Lung (tissue), 12 donors: ENCODE measurements around the gene NOS1. TPM values are rescaled to one million over a fixed set of nuclear protein-coding genes. Genes with fewer than 3 reads are reported as not detected.
A peak's percentile ranks its signal among the peaks of the same experiment; 100 is the strongest.

Source experiments
- ATAC-seq: fragments of 200-7000 bp; cut with Tn5 transposase; one replicate; pipeline ENCODE4 v1.9.1; 2020; ENCODE audit warnings: moderate number of reproducible peaks; ENCODE audit not compliant: insufficient read depth, low FRiP score
- DNase-seq, 3 donors: peaks; one replicate each; pipeline ENCODE4 v3.0.0-alpha.2; 2013 to 2017
- H3K27ac ChIP-seq, 2 donors: one replicate each; pipeline ENCODE4 v1.5.1; 2013; ENCODE audit warnings: mild to moderate bottlenecking in 2 of 2, moderate library complexity in 2 of 2, control low read depth in 1 of 2, inconsistent platforms in 1 of 2, low read depth in 1 of 2, low read length in 1 of 2
- H3K27me3 ChIP-seq, 3 donors: one replicate each; pipeline ENCODE4 v1.5.1; 2013; ENCODE audit warnings: low read length in 2 of 3; ENCODE audit not compliant: control insufficient read depth in 3 of 3, insufficient read depth in 3 of 3
- H3K36me3 ChIP-seq, 4 donors: one replicate each; pipeline ENCODE4 v1.5.1; 2013; ENCODE audit warnings: low read length in 4 of 4, mild to moderate bottlenecking in 1 of 4, moderate library complexity in 1 of 4; ENCODE audit not compliant: control insufficient read depth in 4 of 4, insufficient read depth in 4 of 4
- H3K4me1 ChIP-seq, 5 donors: one replicate each; pipeline ENCODE4 v1.5.1; 2013; ENCODE audit warnings: low read length in 5 of 5, mild to moderate bottlenecking in 2 of 5, moderate library complexity in 1 of 5; ENCODE audit not compliant: control insufficient read depth in 5 of 5, insufficient read depth in 5 of 5
- H3K4me3 ChIP-seq: one replicate; pipeline ENCODE4 v1.5.1; 2013; ENCODE audit warnings: mild to moderate bottlenecking, control low read depth, moderate library complexity
- H3K9ac ChIP-seq, 2 donors: one replicate each; pipeline ENCODE4 v1.5.1; 2013; ENCODE audit warnings: low read length in 2 of 2, control low read depth in 1 of 2; ENCODE audit not compliant: insufficient read depth in 1 of 2
- H3K9me3 ChIP-seq, 4 donors: one replicate each; pipeline ENCODE4 v1.5.1; 2013; ENCODE audit warnings: low read length in 3 of 4, mild to moderate bottlenecking in 1 of 4, moderate library complexity in 1 of 4; ENCODE audit not compliant: control insufficient read depth in 4 of 4, insufficient read depth in 3 of 4
- WGBS, 2 donors: extraction: QIAGEN DNeasy Blood & Tissue Kit; methylation state at CpG; one replicate each; pipeline ENCODE4 v1.1.7; 2013; 5-methylcytosine and 5-hydroxymethylcytosine counted together
- polyA plus RNA-seq, 2 donors: library from polyadenylated mRNA; stranded (reverse); fragments of 200-250 nt; gene quantifications; one replicate each; pipeline ENCODE4 v1.2.1, GENCODE V29; 2013
- total RNA-seq, 2 donors: library from RNA; depleted of rRNA in 1 of 2; stranded (reverse); fragments of >200 nt in 1 of 2; gene quantifications; one replicate each; pipeline ENCODE4 v1.2.1, GENCODE V29; 2014 to 2021
- TF ChIP-seq, protein P1 (sequence below): IDR thresholded peaks from 2 replicates; pipeline ENCODE4 v1.5.1; 2012; ENCODE audit warnings: mild to moderate bottlenecking; ENCODE audit errors: control extremely low read depth, extremely low read depth
- donor health status: control.
- donor health status: control.
- donor health status: Bipolar disorder and iron deficiency.
- donor health status: healthy.
- donor health status: DM: yes; HTN: yes; CAD: no.

NOS1 gene
- total and polyA plus RNA-seq, 4 donors: 0.25 to 2.4 (median 0.74) TPM

GRCh38 chr12:117334051-117334450 is 27.4 kb downstream of the NOS1 start:
- Histone ChIP-seq H3K9ac (no peak overlapping the region), H3K36me3 (no peaks in the 10 kb centered on the region), H3K27ac (no peak overlapping the region), H3K4me3 (no peak overlapping the region), H3K9me3 (no peaks in the 10 kb centered on the region), H3K4me1 (peaks cover 0 to 12% (median 0%) of the 10 kb centered on the region in 5 donors), H3K27me3 (peaks cover 0 to 44% (median 16%) of the 10 kb centered on the region in 3 donors)
- DNase-seq (peak in 1 of 3 donors; percentile 8), ATAC-seq (no peak)
- TF ChIP-seq, protein P1, sequence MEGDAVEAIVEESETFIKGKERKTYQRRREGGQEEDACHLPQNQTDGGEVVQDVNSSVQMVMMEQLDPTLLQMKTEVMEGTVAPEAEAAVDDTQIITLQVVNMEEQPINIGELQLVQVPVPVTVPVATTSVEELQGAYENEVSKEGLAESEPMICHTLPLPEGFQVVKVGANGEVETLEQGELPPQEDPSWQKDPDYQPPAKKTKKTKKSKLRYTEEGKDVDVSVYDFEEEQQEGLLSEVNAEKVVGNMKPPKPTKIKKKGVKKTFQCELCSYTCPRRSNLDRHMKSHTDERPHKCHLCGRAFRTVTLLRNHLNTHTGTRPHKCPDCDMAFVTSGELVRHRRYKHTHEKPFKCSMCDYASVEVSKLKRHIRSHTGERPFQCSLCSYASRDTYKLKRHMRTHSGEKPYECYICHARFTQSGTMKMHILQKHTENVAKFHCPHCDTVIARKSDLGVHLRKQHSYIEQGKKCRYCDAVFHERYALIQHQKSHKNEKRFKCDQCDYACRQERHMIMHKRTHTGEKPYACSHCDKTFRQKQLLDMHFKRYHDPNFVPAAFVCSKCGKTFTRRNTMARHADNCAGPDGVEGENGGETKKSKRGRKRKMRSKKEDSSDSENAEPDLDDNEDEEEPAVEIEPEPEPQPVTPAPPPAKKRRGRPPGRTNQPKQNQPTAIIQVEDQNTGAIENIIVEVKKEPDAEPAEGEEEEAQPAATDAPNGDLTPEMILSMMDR: no peak
- WGBS, 2 donors: 30 to 32% methylated on average over 3 of the region's 3 CpGs

DNA sequence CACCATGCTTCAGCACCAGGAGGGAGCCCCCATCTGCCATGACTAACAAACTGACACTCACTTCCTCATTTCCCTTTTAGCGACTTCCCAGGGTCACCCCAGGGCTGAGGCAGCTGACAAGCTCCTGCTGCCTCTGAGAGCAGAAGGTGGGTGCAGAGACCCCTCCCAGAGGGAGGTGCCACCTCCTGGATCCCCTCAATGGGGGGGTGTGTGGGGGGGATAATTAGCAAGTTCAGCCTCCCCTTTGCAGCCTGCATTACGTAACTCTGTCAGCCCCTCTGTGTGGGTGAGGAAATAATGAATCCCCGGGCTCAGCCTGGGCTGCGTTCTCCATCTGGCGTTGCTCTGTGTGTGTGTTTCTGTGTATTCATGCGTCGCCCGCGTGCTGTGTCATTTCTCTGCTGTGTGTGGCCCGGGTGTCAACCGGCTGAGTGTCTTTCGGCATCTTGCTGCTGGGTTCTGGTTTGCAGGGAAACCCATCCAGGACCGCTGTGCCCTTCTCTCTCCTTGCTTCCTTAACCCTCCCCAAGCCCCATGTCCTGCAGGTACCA is 28.0 kb downstream of the NOS1 start:
- Histone ChIP-seq H3K4me1 (peaks cover 0 to 12% (median 0%) of the 10 kb centered on the region in 5 donors), H3K9me3 (no peaks in the 10 kb centered on the region), H3K27me3 (peaks cover 0 to 41% (median 12%) of the 10 kb centered on the region in 3 donors), H3K27ac (no peak overlapping the region), H3K4me3 (no peak overlapping the region), H3K9ac (no peak overlapping the region), H3K36me3 (no peaks in the 10 kb centered on the region)
- TF ChIP-seq, protein P1: no peak
- ATAC-seq (no peak), DNase-seq (peak; percentile 9 to 25 (median 14))
- 7 to 22% methylated on average over 13 of the region's 13 CpGs for WGBS, 2 donors

DNA sequence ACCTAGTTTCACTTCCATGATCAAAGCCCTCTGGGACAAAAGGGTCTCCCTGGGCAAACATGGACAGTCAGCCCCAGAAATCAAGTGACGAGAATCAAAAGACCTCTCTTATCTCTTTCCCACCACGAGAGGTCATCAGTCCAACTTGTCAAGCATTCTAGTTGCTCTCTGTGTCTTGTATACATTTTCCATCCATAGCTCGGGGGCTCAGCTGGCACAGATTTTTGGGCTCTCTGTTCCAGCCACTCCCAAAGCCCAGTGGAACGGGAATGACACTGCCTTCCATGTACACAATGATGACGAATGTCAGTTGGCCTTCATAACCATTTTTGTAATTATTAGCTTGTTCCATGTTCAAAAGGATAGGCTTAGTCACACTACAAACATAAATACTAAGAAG is 29.7 kb downstream of the NOS1 start:
- 38 to 76% methylated on average over 5 of the region's 5 CpGs for WGBS, 2 donors
- ATAC-seq (no peak), DNase-seq (no peak)
- H3K27me3 ChIP-seq: peaks cover 0 to 41% (median 12%) of the 10 kb centered on the region in 3 donors
- no peak overlapping the region for H3K4me3 ChIP-seq
- H3K9me3 ChIP-seq: no peaks in the 10 kb centered on the region
- H3K9ac ChIP-seq: no peak overlapping the region
- no peak overlapping the region for H3K27ac ChIP-seq
- H3K4me1 ChIP-seq: peaks cover 0 to 12% (median 0%) of the 10 kb centered on the region in 5 donors
- TF ChIP-seq, protein P1: no peak
- no peaks in the 10 kb centered on the region for H3K36me3 ChIP-seq
